Osteoblast (primary cell): ENCODE measurements around the gene ZNF214. TPM values are rescaled to one million over a fixed set of nuclear protein-coding genes. Genes with fewer than 3 reads are reported as not detected.
"Not testable (repeated sequence)": the region's sequence is repeated elsewhere in the genome, so short reads cannot be mapped to it uniquely, and the experiment has no call there.

Experiments used
- DNase-seq: peaks from one replicate; pipeline ENCODE4 v3.0.0; 2011; ENCODE audit warnings: low spot score, mixed read lengths; ENCODE audit not compliant: insufficient read length; ENCODE audit errors: missing footprints
- H2AFZ ChIP-seq: 2 replicates; pipeline ENCODE4 v1.6.0; 2011; ENCODE audit warnings: mild to moderate bottlenecking, low read length
- H3K27ac ChIP-seq: 2 replicates; pipeline ENCODE4 v1.5.1; 2011; ENCODE audit warnings: mild to moderate bottlenecking, low read depth, low read length, moderate library complexity
- H3K27me3 ChIP-seq: 2 replicates; pipeline ENCODE4 v1.6.0; 2012; ENCODE audit warnings: mild to moderate bottlenecking, control low read depth, inconsistent platforms, low read length, moderate library complexity; ENCODE audit not compliant: insufficient read depth
- H3K36me3 ChIP-seq: 2 replicates; pipeline ENCODE4 v1.5.1; 2011; ENCODE audit warnings: mild to moderate bottlenecking, low read length, control low read depth, moderate library complexity; ENCODE audit not compliant: insufficient read depth
- H3K4me1 ChIP-seq: 2 replicates; pipeline ENCODE4 v1.5.1; 2011; ENCODE audit warnings: mild to moderate bottlenecking, low read length, control low read depth, moderate library complexity; ENCODE audit not compliant: insufficient read depth
- H3K4me2 ChIP-seq: 2 replicates; pipeline ENCODE4 v1.6.0; 2011; ENCODE audit warnings: mild to moderate bottlenecking, low read length; ENCODE audit not compliant: insufficient read depth
- H3K4me3 ChIP-seq: fragments of 200-600 bp; sonication (generic); 3 replicates; pipeline ENCODE4 v1.5.1; 2012; ENCODE audit warnings: mild to moderate bottlenecking, low read length, inconsistent platforms; ENCODE audit not compliant: insufficient read depth
- H3K79me2 ChIP-seq: 2 replicates; pipeline ENCODE4 v1.6.0; 2012; ENCODE audit warnings: mild to moderate bottlenecking, low read length, control low read depth, inconsistent platforms; ENCODE audit not compliant: insufficient read depth
- H3K9me3 ChIP-seq: 2 replicates; pipeline ENCODE4 v1.5.1; 2011; ENCODE audit warnings: low read depth, low read length, control low read depth
- H4K20me1 ChIP-seq: 2 replicates; pipeline ENCODE4 v1.6.0; 2012; ENCODE audit warnings: mild to moderate bottlenecking, low read length, control low read depth; ENCODE audit not compliant: insufficient read depth
- total RNA-seq: library from RNA; depleted of rRNA; stranded (reverse); fragments of >200 nt; gene quantifications from 2 replicates; pipeline ENCODE4 v1.2.3, GENCODE V29; 2012
- TF ChIP-seq, protein P1 (sequence below): IDR thresholded peaks from 2 replicates; pipeline ENCODE4 v1.5.1; 2011; ENCODE audit warnings: mild to moderate bottlenecking, low read depth, low read length, moderate library complexity; ENCODE audit errors: extremely low read depth

Gene ZNF214
- total RNA-seq, 1 donor = 3.6 TPM

DNA sequence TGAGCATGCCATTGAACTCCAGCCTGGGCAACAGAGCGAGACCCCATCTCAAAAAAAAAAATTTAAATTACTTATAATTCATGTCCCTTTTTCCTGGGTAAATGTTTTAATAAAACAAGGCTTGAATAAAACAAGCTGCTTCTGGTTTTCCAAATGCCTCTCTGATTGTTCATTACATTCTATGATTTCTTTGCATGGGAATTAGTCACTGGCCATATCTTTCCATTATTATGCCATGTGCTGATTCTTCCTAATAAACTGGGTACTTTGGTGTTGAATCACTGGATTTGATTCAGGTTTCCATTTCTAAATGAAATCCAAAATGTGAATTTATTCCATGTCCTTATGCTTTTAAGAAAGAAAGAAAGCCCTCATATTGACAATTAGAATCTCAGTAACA lies 51.3 kb downstream of the ZNF214 start:
- H2AFZ ChIP-seq = peak overlapping the region; percentile 44
- no peak overlapping the region for H3K4me2 ChIP-seq
- TF ChIP-seq, protein P1, sequence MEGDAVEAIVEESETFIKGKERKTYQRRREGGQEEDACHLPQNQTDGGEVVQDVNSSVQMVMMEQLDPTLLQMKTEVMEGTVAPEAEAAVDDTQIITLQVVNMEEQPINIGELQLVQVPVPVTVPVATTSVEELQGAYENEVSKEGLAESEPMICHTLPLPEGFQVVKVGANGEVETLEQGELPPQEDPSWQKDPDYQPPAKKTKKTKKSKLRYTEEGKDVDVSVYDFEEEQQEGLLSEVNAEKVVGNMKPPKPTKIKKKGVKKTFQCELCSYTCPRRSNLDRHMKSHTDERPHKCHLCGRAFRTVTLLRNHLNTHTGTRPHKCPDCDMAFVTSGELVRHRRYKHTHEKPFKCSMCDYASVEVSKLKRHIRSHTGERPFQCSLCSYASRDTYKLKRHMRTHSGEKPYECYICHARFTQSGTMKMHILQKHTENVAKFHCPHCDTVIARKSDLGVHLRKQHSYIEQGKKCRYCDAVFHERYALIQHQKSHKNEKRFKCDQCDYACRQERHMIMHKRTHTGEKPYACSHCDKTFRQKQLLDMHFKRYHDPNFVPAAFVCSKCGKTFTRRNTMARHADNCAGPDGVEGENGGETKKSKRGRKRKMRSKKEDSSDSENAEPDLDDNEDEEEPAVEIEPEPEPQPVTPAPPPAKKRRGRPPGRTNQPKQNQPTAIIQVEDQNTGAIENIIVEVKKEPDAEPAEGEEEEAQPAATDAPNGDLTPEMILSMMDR = no peak
- peaks cover 8% of the 10 kb centered on the region for H3K4me1 ChIP-seq
- H4K20me1 ChIP-seq = no peaks in the 10 kb centered on the region
- DNase-seq = peak; percentile 47
- H3K27ac ChIP-seq = peak overlapping the region; percentile 51
- H3K36me3 ChIP-seq = no peaks in the 10 kb centered on the region
- H3K4me3 ChIP-seq = no peak overlapping the region
- H3K9me3 ChIP-seq = no peaks in the 10 kb centered on the region
- no peaks in the 10 kb centered on the region for H3K79me2 ChIP-seq
- H3K27me3 ChIP-seq = no peaks in the 10 kb centered on the region

DNA sequence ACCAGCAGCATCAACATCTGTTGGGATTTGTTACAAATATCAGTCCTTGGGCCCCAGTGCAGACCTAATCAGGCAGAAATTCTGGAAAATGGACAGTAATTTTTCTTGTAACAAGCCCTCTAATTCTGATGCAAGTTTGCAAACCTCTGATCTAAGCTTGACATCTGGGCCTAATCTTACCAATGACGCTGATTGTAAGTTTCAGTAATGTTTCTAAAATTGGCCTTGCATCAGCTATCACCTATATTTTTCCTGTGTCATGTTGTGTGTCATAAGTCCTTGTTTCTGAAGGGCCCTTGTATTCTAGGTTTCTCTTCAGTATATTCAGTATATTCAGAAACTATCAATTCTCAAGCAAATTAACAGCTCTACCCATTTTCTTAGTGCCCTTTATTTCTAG lies 57.5 kb downstream of the ZNF214 start:
- no peak overlapping the region for H3K4me3 ChIP-seq
- no peaks in the 10 kb centered on the region for H4K20me1 ChIP-seq
- no peak overlapping the region for H3K27ac ChIP-seq
- H3K36me3 ChIP-seq = no peaks in the 10 kb centered on the region
- no peaks in the 10 kb centered on the region for H3K9me3 ChIP-seq
- no peak for DNase-seq
- no peak overlapping the region for H2AFZ ChIP-seq
- no peak overlapping the region for H3K4me2 ChIP-seq
- no peaks in the 10 kb centered on the region for H3K79me2 ChIP-seq
- TF ChIP-seq, protein P1 = no peak
- H3K4me1 ChIP-seq = no peaks in the 10 kb centered on the region
- H3K27me3 ChIP-seq = no peaks in the 10 kb centered on the region

DNA sequence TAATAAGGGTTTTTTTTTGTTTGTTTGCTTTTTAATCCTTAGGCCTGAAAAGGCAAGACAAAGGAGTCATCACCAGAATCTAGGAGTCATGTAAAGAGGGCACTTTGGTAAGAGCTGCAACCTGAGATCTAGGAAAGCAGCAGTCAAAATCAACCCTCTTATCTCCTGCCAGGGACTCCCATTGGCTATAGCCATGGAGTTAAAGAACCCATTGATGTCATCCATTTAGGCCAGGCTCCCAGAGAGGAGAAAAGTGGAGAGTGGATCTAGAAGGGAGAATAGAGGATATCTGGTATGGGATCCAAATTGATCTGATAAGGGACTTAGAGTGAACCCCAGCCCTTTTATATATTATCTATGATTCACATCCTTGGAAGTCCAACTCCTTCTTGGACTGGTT lies 58.0 kb downstream of the ZNF214 start:
- H3K4me1 ChIP-seq = no peaks in the 10 kb centered on the region
- no peaks in the 10 kb centered on the region for H3K9me3 ChIP-seq
- TF ChIP-seq, protein P1 = no peak
- no peaks in the 10 kb centered on the region for H3K27me3 ChIP-seq
- no peak overlapping the region for H3K4me2 ChIP-seq
- DNase-seq = no peak
- H3K4me3 ChIP-seq = no peak overlapping the region
- H3K36me3 ChIP-seq = no peaks in the 10 kb centered on the region
- H3K79me2 ChIP-seq = no peaks in the 10 kb centered on the region
- H2AFZ ChIP-seq = no peak overlapping the region
- H3K27ac ChIP-seq = no peak overlapping the region
- no peaks in the 10 kb centered on the region for H4K20me1 ChIP-seq

DNA sequence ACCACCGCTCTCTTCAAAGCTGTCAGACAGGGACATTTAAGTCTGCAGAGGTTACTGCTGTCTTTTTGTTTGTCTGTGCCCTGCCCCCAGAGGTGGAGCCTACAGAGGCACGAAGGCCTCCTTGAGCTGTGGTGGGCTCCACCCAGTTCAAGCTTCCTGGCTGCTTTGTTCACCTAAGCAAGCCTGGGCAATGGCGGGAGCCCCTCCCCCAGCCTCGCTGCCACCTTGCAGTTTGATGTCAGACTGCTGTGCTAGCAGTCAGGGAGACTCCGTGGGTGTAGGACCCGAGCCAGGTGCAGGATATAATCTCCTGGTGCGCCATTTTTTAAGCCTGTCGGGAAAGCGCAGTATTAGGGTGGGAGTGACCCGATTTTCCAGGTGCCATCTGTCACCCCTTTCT lies 65.9 kb downstream of the ZNF214 start:
- not testable (repeated sequence) for H3K36me3 ChIP-seq, DNase-seq, H3K4me2 ChIP-seq, H3K9me3 ChIP-seq, H4K20me1 ChIP-seq, H3K4me1 ChIP-seq, H2AFZ ChIP-seq, H3K27ac ChIP-seq, H3K27me3 ChIP-seq, H3K4me3 ChIP-seq, H3K79me2 ChIP-seq

Other genes with a start within 250 kb of the ZNF214 start
- gene OR2AG2, start 248.4 kb downstream of the ZNF214 start, total RNA-seq = 0.29 and 0.36 TPM in 2 replicates
- gene OR2AG1, start 237.3 kb downstream of the ZNF214 start, total RNA-seq = not detected in 2 replicates
- gene OR6A2, start 220.7 kb downstream of the ZNF214 start, total RNA-seq = 0.36 and 0.59 TPM in 2 replicates
- gene OR10A5, start 174.7 kb downstream of the ZNF214 start, total RNA-seq = not detected in 2 replicates
- not detected in 2 replicates for gene OR10A2, start 157.3 kb downstream of the ZNF214 start, total RNA-seq
- gene OR10A4, start 143.7 kb downstream of the ZNF214 start, total RNA-seq = not detected in 2 replicates
- 0.36 and 0.88 TPM in 2 replicates for gene OR2D2, start 127.8 kb downstream of the ZNF214 start, total RNA-seq
- gene OR2D3, start 99.3 kb downstream of the ZNF214 start, total RNA-seq = not detected in 2 replicates
- gene ZNF215, start 93.9 kb downstream of the ZNF214 start, total RNA-seq = 4.3 and 5.0 TPM in 2 replicates
- under 0.01 TPM in 1 of 2 replicates, not detected in the other for gene NLRP14, start 133 bp upstream of the ZNF214 start, total RNA-seq
- not detected in 2 replicates for gene RBMXL2, start 68.7 kb upstream of the ZNF214 start, total RNA-seq
- gene SYT9, start 231.6 kb upstream of the ZNF214 start, total RNA-seq = not detected in 2 replicates